GM23248 (cell line): Measurements from ENCODE around the gene ERC2.

Experiments
- EZH2 ChIP-seq: fragments of 200-600 bp; sonication (generic); IDR thresholded peaks from 2 replicates; pipeline ENCODE4 v1.6.1; 2018; ENCODE audit warnings: antibody characterized with exemption, mild to moderate bottlenecking; ENCODE audit not compliant: insufficient read depth, poor library complexity, severe bottlenecking
- EZH2phosphoT487 ChIP-seq: fragments of 200-600 bp; sonication (generic); IDR thresholded peaks from 2 replicates; pipeline ENCODE4 v1.6.1; 2018; ENCODE audit warnings: antibody characterized with exemption, moderate library complexity, mild to moderate bottlenecking, low read depth; ENCODE audit not compliant: insufficient read depth

GRCh38 chr3:55537563-55537962 lies 930.7 kb downstream of the ERC2 start:
- no peak for TF ChIP-seq EZH2
- TF ChIP-seq EZH2phosphoT487, result no peak
